VCaP (cell line): ENCODE data around the gene LRFN4.
A peak's percentile ranks its signal among the peaks of the same experiment; 100 is the strongest.

Experiments used
- H3K27ac ChIP-seq: fragments of 450-650 bp; 2 replicates; pipeline ENCODE4 v1.5.1; 2017
- CTCF ChIP-seq: fragments of 450-650 bp; conservative IDR thresholded peaks from 2 replicates; pipeline ENCODE4 v1.5.1; 2017; ENCODE audit warnings: mild to moderate bottlenecking, moderate library complexity

LRFN4 gene

GRCh38 chr11:66870131-66870530 lies 13.3 kb downstream of the LRFN4 start:
- no peak for TF ChIP-seq CTCF
- H3K27ac ChIP-seq = no peak overlapping the region

- H3K27ac ChIP-seq = no peak overlapping the region
These were observed 14.0 kb downstream of the LRFN4 start for GRCh38 chr11:66870616-66871520.

GRCh38 chr11:66871521-66871901 lies 14.6 kb downstream of the LRFN4 start:
- TF ChIP-seq CTCF = no peak

More at GRCh38 chr11:66870616-66871520, 14.0 kb downstream of the LRFN4 start:
- TF ChIP-seq CTCF = no peak

GRCh38 chr11:66874232-66874631 lies 17.4 kb downstream of the LRFN4 start:
- H3K27ac ChIP-seq = no peak overlapping the region
- TF ChIP-seq CTCF = no peak

More at GRCh38 chr11:66871521-66871901, 14.6 kb downstream of the LRFN4 start:
- H3K27ac ChIP-seq = no peak overlapping the region

GRCh38 chr11:66875378-66875777 lies 18.5 kb downstream of the LRFN4 start:
- H3K27ac ChIP-seq = no peak overlapping the region
- no peak for TF ChIP-seq CTCF

GRCh38 chr11:66877588-66878385 lies 20.9 kb downstream of the LRFN4 start:
- no peak for TF ChIP-seq CTCF

GRCh38 chr11:66878474-66878873 lies 21.6 kb downstream of the LRFN4 start:
- TF ChIP-seq CTCF = no peak
- peak overlapping the region; percentile 16; the same call in 1 of the 2 replicates for H3K27ac ChIP-seq

More at GRCh38 chr11:66877588-66878385, 20.9 kb downstream of the LRFN4 start:
- peak overlapping the region; percentile 16; the same call in 1 of the 2 replicates for H3K27ac ChIP-seq
